GM06990 (cell line): ENCODE measurements around the gene RGS7.

Experiments used
- DNase-seq: peaks from one replicate; pipeline ENCODE4 v3.0.0-alpha.2; 2011; ENCODE audit not compliant: insufficient read length; ENCODE audit errors: extremely low read depth
- H3K27me3 ChIP-seq: replicated peaks from 2 replicates; pipeline ENCODE4 v1.6.0; 2011; ENCODE audit warnings: low read length; ENCODE audit not compliant: control insufficient read depth, insufficient read depth
- H3K36me3 ChIP-seq: 2 replicates; pipeline ENCODE4 v1.5.1; 2011; ENCODE audit warnings: low read length; ENCODE audit not compliant: control insufficient read depth, insufficient read depth
- H3K4me3 ChIP-seq: replicated peaks from 2 replicates; pipeline ENCODE4 v1.5.1; 2011; ENCODE audit warnings: low read depth, mild to moderate bottlenecking, control low read depth, low read length
- TF ChIP-seq, protein P1 (sequence below): IDR thresholded peaks from 2 replicates; pipeline ENCODE4 v1.5.1; 2011; ENCODE audit warnings: low read length, control low read depth, mild to moderate bottlenecking, inconsistent platforms; ENCODE audit not compliant: insufficient read depth, poor library complexity, severe bottlenecking

The RGS7 gene

GRCh38 chr1:240776237-240776636, 580.8 kb downstream of the RGS7 start:
- no peaks in the 10 kb centered on the region for H3K36me3 ChIP-seq
- H3K4me3 ChIP-seq, result no peak overlapping the region
- no peak for DNase-seq
- TF ChIP-seq, protein P1, sequence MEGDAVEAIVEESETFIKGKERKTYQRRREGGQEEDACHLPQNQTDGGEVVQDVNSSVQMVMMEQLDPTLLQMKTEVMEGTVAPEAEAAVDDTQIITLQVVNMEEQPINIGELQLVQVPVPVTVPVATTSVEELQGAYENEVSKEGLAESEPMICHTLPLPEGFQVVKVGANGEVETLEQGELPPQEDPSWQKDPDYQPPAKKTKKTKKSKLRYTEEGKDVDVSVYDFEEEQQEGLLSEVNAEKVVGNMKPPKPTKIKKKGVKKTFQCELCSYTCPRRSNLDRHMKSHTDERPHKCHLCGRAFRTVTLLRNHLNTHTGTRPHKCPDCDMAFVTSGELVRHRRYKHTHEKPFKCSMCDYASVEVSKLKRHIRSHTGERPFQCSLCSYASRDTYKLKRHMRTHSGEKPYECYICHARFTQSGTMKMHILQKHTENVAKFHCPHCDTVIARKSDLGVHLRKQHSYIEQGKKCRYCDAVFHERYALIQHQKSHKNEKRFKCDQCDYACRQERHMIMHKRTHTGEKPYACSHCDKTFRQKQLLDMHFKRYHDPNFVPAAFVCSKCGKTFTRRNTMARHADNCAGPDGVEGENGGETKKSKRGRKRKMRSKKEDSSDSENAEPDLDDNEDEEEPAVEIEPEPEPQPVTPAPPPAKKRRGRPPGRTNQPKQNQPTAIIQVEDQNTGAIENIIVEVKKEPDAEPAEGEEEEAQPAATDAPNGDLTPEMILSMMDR, result no peak
- no peaks in the 10 kb centered on the region for H3K27me3 ChIP-seq

- DNase-seq, result no peak
- TF ChIP-seq, protein P1, result no peak
- H3K4me3 ChIP-seq, result no peak overlapping the region
- H3K36me3 ChIP-seq, result no peaks in the 10 kb centered on the region
- H3K27me3 ChIP-seq, result no peaks in the 10 kb centered on the region
Observed at GRCh38 chr1:240772131-240772530, 584.9 kb downstream of the RGS7 start.

DNA sequence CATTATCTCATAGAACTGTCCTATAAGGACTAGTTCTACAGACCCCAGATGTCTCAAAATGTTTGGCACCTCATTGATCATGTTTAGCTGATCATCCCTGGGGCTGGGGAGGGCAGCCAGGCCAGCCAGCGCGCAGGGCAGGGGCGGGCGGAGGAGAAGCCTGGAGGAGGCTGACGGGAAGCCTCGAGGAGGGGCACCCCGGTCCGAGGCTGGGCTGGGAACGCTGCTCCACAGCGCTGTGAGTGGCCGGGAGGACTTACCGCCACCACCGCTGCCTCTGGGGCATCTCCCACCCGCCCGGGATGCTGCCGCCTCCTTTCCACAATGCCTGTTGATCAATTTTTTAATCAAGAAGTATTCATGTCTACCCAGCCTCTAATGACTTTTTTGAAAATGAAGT, 585.6 kb downstream of the RGS7 start:
- TF ChIP-seq, protein P1, result no peak
- no peak for DNase-seq
- no peaks in the 10 kb centered on the region for H3K36me3 ChIP-seq
- no peaks in the 10 kb centered on the region for H3K27me3 ChIP-seq
- H3K4me3 ChIP-seq, result no peak overlapping the region

- no peak overlapping the region for H3K4me3 ChIP-seq
- no peak for DNase-seq
- no peaks in the 10 kb centered on the region for H3K36me3 ChIP-seq
- TF ChIP-seq, protein P1, result no peak
- H3K27me3 ChIP-seq, result no peaks in the 10 kb centered on the region
Observed at GRCh38 chr1:240768979-240769378, 588.0 kb downstream of the RGS7 start.

GRCh38 chr1:240766831-240767230, 590.2 kb downstream of the RGS7 start:
- H3K27me3 ChIP-seq, result no peaks in the 10 kb centered on the region
- DNase-seq, result no peak
- no peaks in the 10 kb centered on the region for H3K36me3 ChIP-seq
- no peak overlapping the region for H3K4me3 ChIP-seq
- TF ChIP-seq, protein P1, result no peak

DNA sequence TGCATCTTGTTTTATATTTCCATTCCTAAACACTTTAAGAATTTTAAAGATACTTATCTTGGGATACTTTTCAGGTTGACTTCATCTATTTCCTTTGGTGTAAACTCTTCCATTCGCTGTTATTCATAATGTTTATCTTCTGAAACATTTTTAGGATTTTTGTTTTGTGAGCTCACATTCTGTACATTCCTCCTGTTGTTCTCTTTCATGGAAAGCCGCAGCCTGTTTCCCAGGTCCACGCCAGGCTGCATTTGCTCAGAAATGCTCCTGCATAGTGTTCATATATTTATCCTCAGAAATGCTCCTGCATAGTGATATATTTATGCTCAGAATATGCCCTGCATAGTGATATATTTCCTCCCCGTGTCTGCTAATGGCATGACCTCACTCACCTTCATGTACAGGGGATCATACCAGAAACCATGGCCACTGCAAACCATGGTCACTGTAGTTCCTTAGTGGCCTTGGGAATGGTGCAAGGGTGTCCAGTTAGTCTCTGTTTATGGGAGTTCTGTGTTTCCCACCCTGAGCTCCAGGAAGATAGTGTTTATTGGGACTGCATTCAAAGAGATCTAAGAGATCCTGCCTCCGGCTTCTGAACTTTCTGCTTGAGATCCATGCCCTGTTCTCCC, 591.2 kb downstream of the RGS7 start:
- Histone ChIP-seq H3K27me3 (no peaks in the 10 kb centered on the region), H3K4me3 (no peak overlapping the region), H3K36me3 (no peaks in the 10 kb centered on the region)
- no peak for DNase-seq
- TF ChIP-seq, protein P1, result no peak
